Measurements from ENCODE around the gene PLCD1. TPM values are rescaled to one million over a fixed set of nuclear protein-coding genes. Genes with fewer than 3 reads are reported as not detected.
"Not testable (repeated sequence)": the region's sequence is repeated elsewhere in the genome, so short reads cannot be mapped to it uniquely, and the experiment has no call there.

PLCD1 gene
- polyA plus RNA-seq (2012; rRNA removed), result 15.2 and 20.2 TPM in 2 replicates
- polyA plus RNA-seq (2012; cell fraction: cytosol; rRNA removed), result 7.3 and 10.6 TPM in 2 replicates
- 65.0 and 85.7 TPM in 2 replicates for polyA plus RNA-seq (2012; cell fraction: nucleus; rRNA removed)

- Histone ChIP-seq H3F3A (replicated peaks; ENCODE audit: insufficient read depth) (peaks cover 13% of the 10 kb centered on the region), H3K4me2 (peak within 1 kb of the TSS; percentile 83), H3K27me3 (ENCODE audit: insufficient read depth) (no peaks in the 10 kb centered on the region), H3K9ac (peak within 1 kb of the TSS; percentile 92), H4K20me1 (ENCODE audit: insufficient read depth) (peaks cover 3% of the 10 kb centered on the region; the same call in 1 of the 2 replicates), H3K9me2 (no peaks in the 10 kb centered on the region), H3K79me2 (ENCODE audit: insufficient read depth) (peaks cover 3% of the 10 kb centered on the region; the same call in 1 of the 2 replicates), H3K4me3 (ENCODE audit: low read depth in 2 of 2, low read length in 1 of 2) (peak within 1 kb of the TSS; percentile 75 to 77), H2AFZ (ENCODE audit: low read depth) (peak within 1 kb of the TSS; percentile 78), H3K9me3 (no peaks in the 10 kb centered on the region), H3K36me3 (replicated peaks in 1 of 2; ENCODE audit: control insufficient read depth in 1 of 2, insufficient read depth in 2 of 2, low read length in 1 of 2) (no peaks in the 10 kb centered on the region), H3K4me1 (ENCODE audit: control insufficient read depth in 1 of 2, insufficient read depth in 2 of 2, low read depth in 1 of 2, low read length in 1 of 2) (peaks cover 19 to 23% of the 10 kb centered on the region in 2 experiments; a peak in 3 of 4 replicates), H3K27ac (ENCODE audit: low read depth in 2 of 2, low read length in 1 of 2) (peak within 1 kb of the TSS; percentile 55 to 58; a peak in 3 of 4 replicates)
- peak; percentile 98 for DNase-seq
- 14% methylated on average over 21 of the region's 75 CpGs for WGBS (ENCODE audit: low lambda C conversion rate)
- ChIA-PET CTCF (interaction anchor here (0.7 to 1.3 kb wide), 2 partner anchors 9 to 26 kb away, joined by 3 read pairs; no protein-coding TSS in a partner anchor), POLR2A (interaction anchor here (0.6 to 1.8 kb wide), 4 partner anchors 11 to 240 kb away, joined by 3 to 6 read pairs (median 4); partner anchors contain the start of gene ACAA1)
- TF ChIP-seq FOXM1 (IDR thresholded peaks at IDR 0.05; ENCODE audit: low read depth) (no peak), TAF1 (IDR thresholded peaks at IDR 0.05; ENCODE audit: borderline replicate concordance, low read depth, low read length) (peak; percentile 68; the same call in 1 of the 2 replicates), MAX (IDR thresholded peaks at IDR 0.05; ENCODE audit: low read depth) (0 out of 2 replicates have a peak, but pooled peaks have one; percentile 22), MXI1 (IDR thresholded peaks at IDR 0.05; ENCODE audit: low read depth, low read length) (peak; percentile 39; the same call in 1 of the 2 replicates), RCOR1 (IDR thresholded peaks at IDR 0.05; ENCODE audit: low read length) (peak; percentile 58; the same call in 1 of the 2 replicates), POLR2AphosphoS5 (IDR thresholded peaks at IDR 0.05; ENCODE audit: low read depth, low read length) (peak; percentile 61; the same call in 1 of the 2 replicates)
These were observed at the start of gene PLCD1 for GRCh38 chr3:38029400-38030125. Gene PLCD1 (minus strand): TSS chr3:38029642. CDS start chr3:38029539, 103 bp downstream.

- H3K9ac ChIP-seq; H4K20me1 ChIP-seq (ENCODE audit: insufficient read depth); H3K27ac ChIP-seq (ENCODE audit: low read depth in 2 of 2, low read length in 1 of 2); H3K9me2 ChIP-seq; H3K4me2 ChIP-seq; H3K4me3 ChIP-seq (ENCODE audit: low read depth in 2 of 2, low read length in 1 of 2); CTCF ChIA-PET; H3K9me3 ChIP-seq; H3F3A ChIP-seq (replicated peaks; ENCODE audit: insufficient read depth); H3K36me3 ChIP-seq (replicated peaks in 1 of 2; ENCODE audit: control insufficient read depth in 1 of 2, insufficient read depth in 2 of 2, low read length in 1 of 2); H3K79me2 ChIP-seq (ENCODE audit: insufficient read depth); DNase-seq; POLR2A ChIA-PET; H3K4me1 ChIP-seq (ENCODE audit: control insufficient read depth in 1 of 2, insufficient read depth in 2 of 2, low read depth in 1 of 2, low read length in 1 of 2); H2AFZ ChIP-seq (ENCODE audit: low read depth); H3K27me3 ChIP-seq (ENCODE audit: insufficient read depth): not testable (repeated sequence)
- WGBS (ENCODE audit: low lambda C conversion rate), result 42% methylated on average over 3 of the region's 3 CpGs
These were observed 47.6 kb upstream of the PLCD1 start for GRCh38 chr3:38077073-38077472.

GRCh38 chr3:38070013-38070412 is 40.6 kb upstream of the PLCD1 start:
- H3F3A ChIP-seq (replicated peaks; ENCODE audit: insufficient read depth), result no peaks in the 10 kb centered on the region
- H3K36me3 ChIP-seq (replicated peaks in 1 of 2; ENCODE audit: control insufficient read depth in 1 of 2, insufficient read depth in 2 of 2, low read length in 1 of 2), result no peaks in the 10 kb centered on the region
- DNase-seq, result no peak
- no peak overlapping the region for H3K4me3 ChIP-seq (ENCODE audit: low read depth in 2 of 2, low read length in 1 of 2)
- H3K9me3 ChIP-seq, result no peaks in the 10 kb centered on the region
- H2AFZ ChIP-seq (ENCODE audit: low read depth), result no peak overlapping the region
- H3K4me2 ChIP-seq, result no peak overlapping the region
- H3K79me2 ChIP-seq (ENCODE audit: insufficient read depth), result no peaks in the 10 kb centered on the region
- no peak overlapping the region for H3K27ac ChIP-seq (ENCODE audit: low read depth in 2 of 2, low read length in 1 of 2)
- no peaks in the 10 kb centered on the region for H4K20me1 ChIP-seq (ENCODE audit: insufficient read depth)
- H3K27me3 ChIP-seq (ENCODE audit: insufficient read depth), result peaks cover 7% of the 10 kb centered on the region; the same call in 1 of the 2 replicates
- TF ChIP-seq SIN3A (IDR thresholded peaks at IDR 0.05; ENCODE audit: borderline replicate concordance, low read depth, low read length) (no peak), YY1 (IDR thresholded peaks at IDR 0.05; ENCODE audit: low read depth) (no peak), USF2 (IDR thresholded peaks at IDR 0.05; ENCODE audit: borderline replicate concordance, low read depth, low read length) (no peak), MEF2A (IDR thresholded peaks at IDR 0.05; ENCODE audit: borderline replicate concordance, low read depth) (no peak), NRF1 (IDR thresholded peaks at IDR 0.05; ENCODE audit: low read depth, low read length) (no peak), RAD21 (IDR thresholded peaks at IDR 0.05; ENCODE audit: low read length) (no peak), MAX (IDR thresholded peaks at IDR 0.05; ENCODE audit: low read depth) (no peak), SMC3 (IDR thresholded peaks at IDR 0.05; ENCODE audit: low read depth, low read length) (no peak), TAF1 (IDR thresholded peaks at IDR 0.05; ENCODE audit: borderline replicate concordance, low read depth, low read length) (no peak), FOSL2 (IDR thresholded peaks at IDR 0.05; ENCODE audit: borderline replicate concordance, low read depth) (no peak)
- no peak overlapping the region for H3K9ac ChIP-seq
- ChIA-PET POLR2A (no interaction called here), CTCF (no interaction called here)
- no peaks in the 10 kb centered on the region for H3K4me1 ChIP-seq (ENCODE audit: control insufficient read depth in 1 of 2, insufficient read depth in 2 of 2, low read depth in 1 of 2, low read length in 1 of 2)
- H3K9me2 ChIP-seq, result no peaks in the 10 kb centered on the region
- WGBS (ENCODE audit: low lambda C conversion rate), result 36% methylated on average over 2 of the region's 2 CpGs
